SK-N-MC (cell line): ENCODE data around the gene ECE1.

Source experiments
- EZH2 ChIP-seq: fragments of 200-600 bp; sonication (generic); IDR thresholded peaks from one replicate; pipeline ENCODE4 v1.6.1; 2017; ENCODE audit warnings: antibody characterized with exemption
- POLR2AphosphoS5 ChIP-seq: IDR thresholded peaks from 2 replicates; pipeline ENCODE4 v1.6.1; 2012; ENCODE audit warnings: mild to moderate bottlenecking, low read depth, low read length, borderline replicate concordance

- TF ChIP-seq EZH2 (no peak), POLR2AphosphoS5 (no peak)
These were observed 29.5 kb upstream of the ECE1 start for GRCh38 chr1:21319447-21320407.
